ENCODE results near the gene ACOT8.
"Not testable (repeated sequence)": the region's sequence is repeated elsewhere in the genome, so short reads cannot be mapped to it uniquely, and the experiment has no call there.

Gene ACOT8

DNA sequence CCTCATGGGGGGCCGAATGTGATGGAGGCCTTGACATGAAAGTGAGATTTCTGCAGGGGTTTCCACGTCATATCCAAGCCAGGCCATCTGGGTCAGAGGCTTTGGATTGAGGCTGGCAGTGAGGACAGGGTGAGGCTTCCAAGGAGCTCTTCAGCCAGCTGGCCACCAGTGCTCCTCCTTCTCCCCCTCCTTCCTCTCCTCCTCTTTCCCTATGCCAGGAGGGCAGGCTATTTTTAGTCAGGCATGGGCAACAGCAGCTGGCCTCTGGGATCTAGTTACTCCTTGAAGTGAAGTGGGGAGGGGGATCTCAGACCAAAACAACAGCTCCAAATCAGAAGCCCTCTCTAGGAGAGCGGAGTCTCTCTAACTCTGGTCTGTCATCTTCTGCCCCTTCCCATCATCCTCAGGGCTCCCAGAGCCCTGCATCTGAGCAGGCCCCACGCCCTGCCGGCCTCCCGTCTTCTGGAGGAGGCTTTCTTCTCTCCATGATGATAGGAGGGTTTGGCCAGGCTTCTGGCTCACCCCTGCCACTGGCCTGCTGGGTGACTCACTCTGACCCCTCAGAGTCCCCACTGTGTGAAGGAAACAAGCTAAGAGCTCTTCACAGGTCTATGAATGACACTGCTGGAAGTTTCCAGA is 30.7 kb downstream of the ACOT8 start:
- DNase-seq, result no peak

DNA sequence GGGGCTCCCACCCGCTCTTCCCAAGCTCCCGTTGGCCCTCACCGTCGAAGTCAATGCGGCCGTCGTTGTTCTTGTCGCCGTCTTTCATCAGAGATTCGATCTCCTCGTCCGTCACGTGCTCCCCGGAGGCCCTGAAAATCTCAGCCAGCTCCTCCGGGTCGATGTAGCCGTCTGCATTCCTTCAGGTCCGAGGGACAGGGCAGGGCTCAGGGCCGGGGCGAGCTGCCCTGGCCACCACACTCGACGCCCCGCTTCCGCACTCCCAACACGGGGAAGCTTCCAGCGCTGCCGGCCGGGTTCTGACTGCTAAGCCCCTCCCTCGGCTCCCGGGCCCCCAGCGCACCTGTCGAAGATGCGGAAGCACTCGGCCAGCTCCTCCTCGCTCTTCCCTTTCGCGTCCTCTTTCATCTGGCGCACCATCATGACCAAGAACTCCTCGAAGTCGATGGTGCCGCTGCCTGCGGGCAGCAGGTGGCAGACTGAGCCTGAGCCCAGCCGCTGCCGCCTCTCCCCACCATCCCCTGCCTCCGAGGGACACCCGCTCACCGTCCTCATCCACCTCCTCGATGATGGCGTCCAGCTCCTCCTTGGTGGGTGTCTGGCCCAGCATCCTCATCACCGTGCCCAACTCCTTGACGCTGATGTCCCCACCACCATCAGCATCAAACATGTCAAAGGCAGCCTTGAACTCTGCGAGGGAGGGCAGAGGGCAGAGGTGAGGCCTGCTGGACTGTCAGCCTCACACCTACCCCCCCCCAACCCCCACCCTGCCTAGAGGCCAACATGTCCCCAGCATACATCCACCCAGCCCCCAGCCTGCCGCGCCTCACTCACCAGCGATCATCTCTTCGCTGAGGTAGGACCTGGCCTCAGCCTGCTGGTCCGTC is 33.0 kb downstream of the ACOT8 start:
- peak in 1 of 2 experiments; percentile 67 for DNase-seq

DNA sequence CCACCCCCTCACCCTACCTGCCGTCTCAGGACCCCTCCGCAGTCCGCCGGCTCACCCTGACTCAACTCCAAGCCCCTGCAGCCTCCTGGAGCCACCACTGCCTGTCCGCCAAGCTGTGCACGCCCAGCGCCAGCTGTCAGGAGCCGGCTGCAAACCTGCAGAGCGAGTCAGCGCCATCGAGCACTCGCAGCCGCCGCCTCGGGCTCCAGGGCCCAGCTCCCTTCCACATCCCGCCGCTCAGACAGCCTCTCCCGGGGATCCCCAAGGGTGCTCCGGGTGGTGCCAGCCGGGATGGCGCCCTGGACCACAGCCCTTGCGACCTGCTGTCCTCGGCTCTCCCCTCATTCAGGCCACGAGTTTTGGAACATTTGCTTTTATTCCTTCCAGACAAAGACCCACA is 34.3 kb downstream of the ACOT8 start:
- peak; percentile 22 to 86 for DNase-seq

DNA sequence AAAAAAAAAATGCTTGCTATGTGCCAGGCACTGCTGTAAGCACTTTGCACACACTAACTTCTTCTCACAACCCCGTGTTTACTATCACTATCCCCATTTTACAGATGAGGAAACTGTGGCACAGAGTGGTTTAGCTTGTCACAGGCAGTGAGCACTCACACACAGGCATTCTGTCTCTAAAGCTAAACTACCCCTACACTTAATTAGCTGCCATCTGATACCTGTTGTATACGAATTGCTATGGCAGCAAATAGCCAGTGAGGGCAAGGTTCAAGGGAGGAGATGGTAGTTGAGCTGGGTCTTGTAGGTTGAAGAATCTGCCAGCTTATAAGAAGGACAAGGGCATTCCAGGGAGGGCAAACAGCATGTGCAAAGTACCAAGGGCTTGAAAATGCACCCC is 35.2 kb downstream of the ACOT8 start:
- DNase-seq, result peak; percentile 30 to 39

DNA sequence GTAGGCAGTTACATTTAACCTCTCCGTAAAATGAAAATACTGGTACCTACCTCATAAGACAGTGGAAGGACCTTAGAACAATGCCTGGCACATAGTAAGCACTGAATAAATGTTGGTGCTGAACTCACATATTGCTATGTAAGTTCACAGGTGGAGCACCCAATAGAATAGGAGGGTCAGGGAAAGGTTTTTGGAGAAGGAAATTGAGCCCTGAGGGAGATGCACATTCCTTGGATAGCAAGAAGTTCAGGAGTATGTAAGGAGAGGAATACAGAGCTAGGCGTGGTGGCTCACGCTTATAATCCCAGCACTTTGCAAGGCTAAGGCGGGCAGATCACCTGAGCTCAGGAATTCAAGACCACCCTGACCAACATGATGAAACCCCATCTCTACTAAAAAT is 37.7 kb downstream of the ACOT8 start:
- no peak for DNase-seq

DNA sequence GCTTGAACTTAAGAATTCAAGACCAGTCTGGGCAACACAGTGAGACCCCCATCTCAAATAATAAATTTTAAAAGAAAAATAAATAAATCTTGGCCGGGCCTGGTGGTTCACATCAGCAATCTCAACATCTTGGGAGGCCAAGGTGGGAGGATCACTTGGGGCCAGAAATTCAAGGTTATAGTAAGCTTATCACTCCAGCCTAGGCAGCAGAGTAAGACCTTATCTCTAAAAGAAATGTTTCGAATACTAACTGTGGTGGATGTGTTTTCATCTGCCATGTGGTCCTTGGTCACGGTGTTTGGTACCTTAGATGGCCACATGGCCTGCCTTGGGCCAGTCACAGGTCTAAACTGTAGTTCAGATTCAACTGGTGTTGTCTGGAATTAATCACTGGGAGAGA is 39.0 kb downstream of the ACOT8 start:
- DNase-seq, result no peak

DNA sequence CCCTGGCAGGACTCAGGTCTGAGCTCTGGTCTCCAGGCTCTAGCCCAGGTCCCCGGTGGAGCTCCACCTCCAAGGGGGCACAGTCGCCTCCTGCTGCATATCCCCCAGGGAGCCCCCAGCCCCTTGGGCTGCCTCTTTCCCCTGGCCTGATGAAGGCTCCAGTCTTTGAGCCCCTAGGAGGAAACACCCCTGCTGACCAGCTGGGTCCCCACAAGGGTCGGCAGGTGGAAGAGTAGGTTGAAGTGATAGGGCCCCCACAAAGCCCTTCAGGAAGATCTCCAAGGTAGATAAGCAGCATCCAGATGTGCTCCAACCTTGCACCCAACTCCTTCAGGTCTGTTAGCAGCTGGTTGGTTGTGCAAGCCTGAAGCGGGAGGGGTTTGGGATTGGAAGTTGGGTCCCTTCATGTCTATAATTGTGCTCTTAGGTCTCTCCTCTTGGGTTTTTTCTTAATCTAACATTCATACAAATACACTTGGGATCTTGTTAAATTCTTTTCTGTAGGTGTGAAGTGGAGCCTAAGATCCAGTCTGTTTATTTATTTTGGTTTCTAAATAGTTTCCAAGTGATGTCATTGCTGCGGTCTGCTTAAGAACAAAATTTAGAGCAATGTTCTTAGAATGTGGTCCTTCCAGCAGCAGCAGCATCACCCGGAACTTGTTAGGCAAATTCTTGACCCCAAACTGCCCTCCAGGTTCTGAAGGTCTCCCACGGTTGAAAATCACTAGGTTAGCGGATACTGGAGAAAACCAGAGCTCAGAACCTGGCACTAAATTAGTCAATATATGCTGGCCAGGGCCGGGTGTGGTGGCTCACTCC is 39.6 kb downstream of the ACOT8 start:
- no peak for DNase-seq

DNA sequence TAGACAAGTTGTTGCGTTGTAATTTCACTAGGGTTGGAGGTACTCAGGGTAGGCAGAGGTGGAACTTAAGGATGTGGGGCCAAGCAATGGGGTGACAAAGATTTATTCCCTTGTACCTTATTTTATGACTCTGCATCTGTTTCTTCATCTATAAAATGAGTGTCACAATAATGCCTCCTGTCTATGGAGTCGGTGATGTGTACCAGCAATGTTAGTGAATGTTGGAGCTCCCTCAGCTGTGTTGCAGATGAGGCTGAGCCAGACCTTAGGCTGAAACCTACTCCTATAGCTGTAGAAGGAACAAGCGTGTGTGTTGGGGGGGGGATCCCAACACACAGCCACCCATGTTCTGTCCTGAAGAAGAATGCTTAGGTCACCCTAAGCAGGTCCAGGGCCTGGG is 40.2 kb downstream of the ACOT8 start:
- DNase-seq, result no peak

DNA sequence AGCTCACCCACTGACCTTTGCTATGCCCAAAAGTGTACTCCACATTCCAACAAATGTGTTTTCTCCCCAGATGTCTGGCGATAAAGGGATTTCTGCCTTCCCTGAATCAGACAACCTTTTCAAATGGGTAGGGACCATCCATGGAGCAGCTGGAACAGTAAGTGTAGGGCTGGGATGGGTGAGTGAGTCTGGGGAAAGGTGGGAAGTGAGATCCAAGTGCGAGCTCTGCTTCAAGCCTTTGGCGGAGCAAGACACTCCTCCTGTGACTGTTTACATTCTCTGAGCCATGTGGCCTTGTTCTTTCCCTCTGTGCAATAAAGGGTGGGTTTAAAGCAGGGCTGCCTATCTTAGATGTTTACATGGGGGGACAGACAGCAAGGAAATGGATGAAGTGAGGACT is 42.9 kb downstream of the ACOT8 start:
- DNase-seq, result no peak

DNA sequence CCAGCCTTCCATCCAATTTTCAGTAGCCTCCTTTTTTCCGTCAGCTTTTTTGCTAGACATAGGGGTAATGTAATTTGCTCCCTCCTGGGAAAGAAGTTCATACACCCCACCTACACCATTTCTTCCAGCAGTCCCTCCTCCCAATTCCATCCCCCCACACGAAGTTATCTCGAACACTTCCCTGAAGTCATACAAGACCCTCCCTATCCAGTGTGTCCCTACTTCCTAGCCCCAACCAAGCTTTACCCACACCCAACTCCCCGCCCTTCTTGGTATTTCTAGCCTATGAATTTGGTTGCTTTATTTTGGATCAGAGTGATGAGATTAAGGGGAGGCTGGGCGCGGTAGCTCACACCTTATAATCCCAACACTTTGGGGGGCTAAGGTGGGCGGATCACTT is 43.7 kb downstream of the ACOT8 start:
- no peak for DNase-seq

DNA sequence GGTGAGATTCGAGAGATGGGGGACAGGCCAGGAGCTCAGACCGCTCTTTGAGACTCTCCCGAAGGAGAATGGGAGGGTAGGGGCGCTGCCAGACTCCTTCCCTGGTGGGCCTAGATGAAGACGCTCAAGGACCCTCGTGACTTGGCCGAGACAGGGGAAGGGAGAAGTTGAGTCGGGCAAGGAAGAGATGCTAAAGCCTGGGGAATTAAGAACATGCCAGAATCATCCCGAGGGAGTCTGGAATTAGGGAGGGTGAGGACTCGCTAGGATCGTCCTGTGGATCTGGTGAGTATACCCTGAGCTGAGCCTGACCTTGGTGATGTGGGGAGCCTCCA is 44.2 kb downstream of the ACOT8 start:
- DNase-seq, result no peak

DNA sequence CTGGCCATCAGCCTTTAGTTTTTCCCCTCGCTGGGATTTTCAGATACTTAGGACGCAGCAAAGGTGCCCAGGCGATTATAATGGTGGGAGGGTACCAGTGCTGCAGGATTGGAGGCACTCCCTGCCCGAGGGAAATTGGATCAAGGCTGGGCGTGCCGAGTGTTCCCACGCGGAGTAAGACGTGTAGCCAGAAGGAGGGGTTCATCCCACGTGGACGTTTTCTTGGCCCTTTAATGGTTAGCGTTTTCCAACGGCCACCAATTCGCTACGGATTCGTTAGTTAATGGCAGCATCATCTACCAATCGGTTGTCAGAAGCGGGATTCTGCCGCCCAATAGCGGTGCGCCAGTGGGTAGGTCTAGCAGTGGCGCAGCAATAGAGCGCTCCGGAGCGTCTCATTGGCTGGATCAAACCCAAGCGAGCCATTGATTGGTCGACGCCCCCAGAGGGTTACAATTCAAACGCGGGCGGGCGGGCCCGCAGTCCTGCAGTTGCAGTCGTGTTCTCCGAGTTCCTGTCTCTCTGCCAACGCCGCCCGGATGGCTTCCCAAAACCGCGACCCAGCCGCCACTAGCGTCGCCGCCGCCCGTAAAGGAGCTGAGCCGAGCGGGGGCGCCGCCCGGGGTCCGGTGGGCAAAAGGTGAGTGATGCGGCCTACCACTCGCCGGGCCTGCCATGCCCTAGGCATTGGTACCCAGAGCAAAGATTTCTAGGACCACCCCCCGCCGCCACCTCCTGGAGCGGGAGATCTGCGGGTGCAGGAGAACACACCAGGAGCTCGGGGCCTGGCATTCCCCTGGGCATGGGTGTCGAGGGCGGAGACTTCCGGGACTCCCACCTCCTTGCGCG is 44.8 kb downstream of the ACOT8 start, which contains the start of gene UBE2C:
TSS of gene UBE2C (plus strand) at position 488 of the 849 bp plus-strand sequence. CDS start at position 540, 52 bp downstream.
- DNase-seq, result peak; percentile 99

DNA sequence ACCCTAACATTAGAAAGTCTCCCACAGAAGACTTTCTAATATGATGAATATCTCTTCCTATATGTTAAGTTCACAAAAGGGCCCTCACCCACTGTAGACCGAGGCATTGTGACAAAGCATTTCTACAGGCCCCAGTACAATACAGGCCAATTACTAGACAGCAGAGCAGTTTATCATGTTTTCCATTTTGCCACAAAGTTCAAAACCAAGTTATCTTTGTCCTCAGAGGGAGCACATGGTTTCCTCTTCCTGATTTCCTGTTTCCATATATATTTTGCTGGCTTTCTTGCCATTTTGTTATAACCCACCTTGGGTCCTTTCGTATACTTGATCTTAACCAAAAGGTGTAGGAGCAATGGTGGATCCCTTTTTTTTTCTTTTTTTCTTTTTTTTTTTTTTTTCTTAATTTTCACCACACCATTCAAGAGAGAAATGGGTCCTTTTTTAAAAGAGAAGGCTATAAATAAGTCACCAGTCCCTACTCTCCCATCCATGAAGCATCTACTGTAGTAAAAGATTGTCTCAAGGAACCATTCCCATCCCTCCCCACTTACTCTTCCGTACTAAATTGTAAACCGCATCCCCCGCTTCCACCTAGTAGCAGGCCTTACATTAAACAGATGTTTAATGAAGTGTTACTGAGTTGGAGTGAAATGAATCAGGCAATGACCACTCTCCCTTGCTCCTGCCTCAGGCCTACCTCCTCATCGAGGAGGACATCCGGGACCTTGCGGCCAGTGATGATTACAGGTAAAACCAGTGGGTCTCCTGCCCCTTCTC is 46.8 kb downstream of the ACOT8 start:
- no peak for DNase-seq

DNA sequence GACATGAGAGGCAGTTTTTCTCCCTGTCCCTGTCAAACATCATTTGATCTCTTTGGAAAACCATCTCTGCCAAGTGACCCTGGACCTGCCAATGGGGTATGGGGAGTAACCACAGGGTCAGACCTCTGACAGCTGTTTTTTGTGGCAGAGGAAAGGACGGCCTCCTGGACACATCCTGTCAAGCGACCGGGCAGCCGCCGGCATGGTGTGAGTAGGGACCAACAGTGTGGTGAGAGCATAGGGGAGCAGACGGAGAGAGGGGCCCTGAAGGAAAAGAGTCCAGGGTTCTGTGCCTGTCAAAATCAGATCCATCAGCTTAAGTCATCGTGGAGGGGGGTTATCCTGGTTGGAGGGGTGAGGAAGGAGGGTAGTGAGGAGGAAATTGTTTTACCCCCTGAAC is 55.3 kb downstream of the ACOT8 start:
- DNase-seq, result no peak

DNA sequence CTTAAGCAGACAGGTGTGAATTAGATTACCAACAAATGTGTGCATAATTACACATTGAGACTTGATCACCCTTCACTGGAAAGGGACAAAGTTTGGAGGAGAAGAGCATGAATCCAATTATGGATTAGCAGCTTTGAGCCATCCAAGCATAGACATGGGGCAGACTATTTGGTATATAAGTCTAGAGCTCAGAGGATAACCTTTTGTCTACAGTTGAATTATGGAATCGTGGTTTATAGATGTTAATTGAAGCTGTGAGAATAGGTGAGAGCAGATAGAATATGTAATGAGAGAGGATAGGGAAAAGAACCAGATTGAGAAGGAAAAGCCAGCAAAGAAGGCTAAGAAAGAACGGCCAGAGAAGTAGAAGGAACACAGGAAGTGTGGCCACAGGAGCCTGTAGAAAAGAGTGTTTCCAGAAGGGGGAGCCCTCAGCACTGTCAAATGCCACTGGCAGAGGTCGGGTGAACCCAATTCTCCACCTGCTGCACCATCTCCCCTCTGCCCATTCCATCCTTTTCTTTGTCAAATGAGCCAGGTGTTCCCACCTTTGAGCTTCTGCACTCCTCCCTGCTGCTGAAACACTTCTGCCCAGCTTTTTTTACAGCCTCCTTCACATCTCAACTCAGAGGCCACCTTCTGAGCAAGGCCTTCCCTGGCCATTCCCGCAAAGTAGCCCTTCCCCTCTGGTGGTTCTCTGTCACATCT is 58.1 kb downstream of the ACOT8 start:
- DNase-seq, result peak in 1 of 2 experiments; percentile 76

DNA sequence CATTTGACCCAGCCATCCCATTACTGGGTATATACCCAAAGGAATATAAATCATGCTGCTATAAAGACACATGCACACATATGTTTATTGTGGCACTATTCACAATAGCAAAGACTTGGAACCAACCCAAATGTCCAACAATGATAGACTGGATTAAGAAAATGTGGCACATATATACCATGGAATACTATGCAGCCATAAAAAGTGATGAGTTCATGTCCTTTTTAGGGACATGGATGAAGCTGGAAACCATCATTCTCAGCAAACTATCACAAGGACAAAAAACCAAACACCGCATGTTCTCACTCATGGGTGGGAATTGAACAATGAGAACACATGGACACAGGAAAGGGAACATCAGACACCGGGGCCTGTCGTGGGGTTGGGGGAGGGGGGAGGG is 59.2 kb downstream of the ACOT8 start:
- DNase-seq, result not testable (repeated sequence)

DNA sequence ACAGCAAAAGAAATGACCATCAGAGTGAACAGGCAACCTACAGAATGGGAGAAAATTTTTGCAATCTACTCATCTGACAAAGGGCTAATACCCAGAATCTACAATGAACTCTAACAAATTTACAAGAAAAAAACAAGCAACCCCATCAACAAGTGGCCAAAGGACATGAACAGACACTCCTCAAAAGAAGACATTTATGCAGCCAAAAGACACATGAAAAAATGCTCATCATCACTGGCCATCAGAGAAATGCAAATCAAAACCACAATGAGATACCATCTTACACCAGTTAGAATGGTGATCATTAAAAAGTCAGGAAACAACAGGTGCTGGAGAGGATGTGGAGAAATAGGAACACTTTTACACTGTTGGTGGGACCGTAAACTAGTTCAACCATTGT is 59.7 kb downstream of the ACOT8 start:
- DNase-seq, result not testable (repeated sequence)

DNA sequence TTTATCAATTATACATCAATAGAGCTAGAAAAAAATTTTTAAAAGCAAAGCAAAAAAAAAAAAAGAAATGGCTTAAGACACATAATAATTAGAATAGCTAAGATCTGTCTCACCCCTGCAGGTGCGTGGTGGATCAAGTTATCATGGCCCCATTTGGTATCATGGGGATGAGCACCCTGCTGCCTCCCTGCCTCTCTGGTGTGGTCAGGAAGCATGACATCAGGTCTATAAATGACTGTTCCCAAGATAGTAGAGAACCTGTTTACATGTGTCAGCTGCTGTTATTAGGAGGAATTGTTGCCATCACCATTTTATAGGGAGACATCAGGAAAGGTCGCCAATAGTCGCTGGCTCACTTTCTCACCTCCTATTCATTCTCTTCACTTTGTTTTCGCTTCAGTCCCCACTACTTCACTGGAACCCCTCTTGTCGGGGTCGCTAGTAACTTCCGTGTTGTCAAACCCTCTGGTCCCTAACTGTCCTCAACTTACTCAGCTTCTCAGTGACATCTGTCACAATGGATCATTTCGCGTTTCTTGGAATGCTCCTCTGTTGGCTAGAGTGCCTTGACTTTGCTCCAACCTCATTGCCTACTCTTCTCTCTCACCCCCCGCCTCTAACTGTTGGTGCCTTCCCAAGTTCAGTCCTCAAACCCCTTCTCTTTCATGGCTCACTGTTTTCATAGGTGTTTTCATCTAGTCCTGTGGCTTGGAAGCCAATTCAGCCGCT is 60.7 kb downstream of the ACOT8 start:
- DNase-seq, result no peak

DNA sequence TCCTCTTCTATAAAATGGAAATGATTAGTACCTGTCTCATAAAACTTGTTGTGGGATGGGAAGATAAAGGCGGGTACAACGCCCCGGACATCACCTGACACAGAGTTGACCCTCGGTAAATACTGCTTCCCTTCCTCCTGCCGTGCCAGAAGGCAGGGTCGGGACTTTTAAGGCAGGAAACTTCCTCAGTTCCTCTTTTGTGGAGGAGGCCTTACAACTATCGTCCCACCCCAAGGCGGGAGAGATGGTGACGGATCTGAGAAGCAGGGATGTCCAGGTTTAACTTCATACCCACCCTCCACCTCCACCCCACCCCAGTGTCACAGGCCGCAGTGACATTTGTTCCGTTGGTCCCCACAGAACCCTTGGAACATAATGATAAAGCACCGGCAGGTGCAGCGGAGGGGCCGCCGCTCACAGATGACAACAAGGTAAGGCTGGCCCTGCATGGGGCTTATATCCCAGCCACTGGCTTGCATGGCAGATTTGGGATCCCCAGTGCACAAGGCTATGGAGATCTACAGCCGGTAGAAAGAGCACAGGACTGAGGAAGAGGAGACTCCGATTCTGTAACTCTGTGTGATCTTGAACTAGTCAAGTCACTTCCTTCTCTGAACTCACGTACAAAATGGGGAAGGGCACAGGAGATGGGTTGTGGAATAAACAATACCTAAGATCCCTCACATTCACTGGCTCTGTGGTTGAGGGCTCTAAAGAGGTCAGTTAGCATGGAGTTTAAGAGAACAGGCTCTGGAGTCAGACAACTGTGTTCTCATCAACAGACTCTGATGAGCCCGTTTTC is 64.7 kb downstream of the ACOT8 start:
- DNase-seq, result no peak

Measured in NCI-H526 (cell line).